Measurements from ENCODE around the gene DYNC1I1.

The DYNC1I1 gene

DNA sequence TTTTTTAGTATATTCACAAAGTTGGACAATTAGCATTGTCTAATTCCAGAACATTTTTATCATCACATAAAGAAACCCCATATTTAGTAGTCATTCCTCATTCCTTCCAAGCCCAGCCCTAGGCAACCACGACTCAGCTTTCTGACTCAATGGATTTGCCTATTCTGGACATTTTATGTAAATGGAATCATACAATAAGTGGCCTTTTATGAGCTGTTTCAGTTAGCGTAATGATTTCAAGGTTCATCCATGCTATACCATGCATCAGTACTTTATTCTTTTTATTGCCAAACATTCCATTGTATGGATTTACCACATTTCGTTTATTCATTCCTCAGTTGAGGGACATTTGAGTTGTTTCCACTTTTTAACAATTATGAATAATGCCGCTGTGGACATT is 249.2 kb downstream of the DYNC1I1 start:
- TF ChIP-seq, protein P1, sequence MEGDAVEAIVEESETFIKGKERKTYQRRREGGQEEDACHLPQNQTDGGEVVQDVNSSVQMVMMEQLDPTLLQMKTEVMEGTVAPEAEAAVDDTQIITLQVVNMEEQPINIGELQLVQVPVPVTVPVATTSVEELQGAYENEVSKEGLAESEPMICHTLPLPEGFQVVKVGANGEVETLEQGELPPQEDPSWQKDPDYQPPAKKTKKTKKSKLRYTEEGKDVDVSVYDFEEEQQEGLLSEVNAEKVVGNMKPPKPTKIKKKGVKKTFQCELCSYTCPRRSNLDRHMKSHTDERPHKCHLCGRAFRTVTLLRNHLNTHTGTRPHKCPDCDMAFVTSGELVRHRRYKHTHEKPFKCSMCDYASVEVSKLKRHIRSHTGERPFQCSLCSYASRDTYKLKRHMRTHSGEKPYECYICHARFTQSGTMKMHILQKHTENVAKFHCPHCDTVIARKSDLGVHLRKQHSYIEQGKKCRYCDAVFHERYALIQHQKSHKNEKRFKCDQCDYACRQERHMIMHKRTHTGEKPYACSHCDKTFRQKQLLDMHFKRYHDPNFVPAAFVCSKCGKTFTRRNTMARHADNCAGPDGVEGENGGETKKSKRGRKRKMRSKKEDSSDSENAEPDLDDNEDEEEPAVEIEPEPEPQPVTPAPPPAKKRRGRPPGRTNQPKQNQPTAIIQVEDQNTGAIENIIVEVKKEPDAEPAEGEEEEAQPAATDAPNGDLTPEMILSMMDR (IDR thresholded peaks at IDR 0.05; ENCODE audit: unreplicated experiment in 3 of 3): no peak
- H3K27me3 Mint-ChIP-seq (ENCODE audit: low read depth): no peaks in the 10 kb centered on the region
- H3K4me3 Mint-ChIP-seq: no peak overlapping the region
- H3K4me1 Mint-ChIP-seq: peaks cover 7% of the 10 kb centered on the region
- no peaks in the 10 kb centered on the region for H3K36me3 Mint-ChIP-seq (ENCODE audit: low read depth)
- peaks cover 3% of the 10 kb centered on the region for H3K9me3 Mint-ChIP-seq
- H3K27ac Mint-ChIP-seq: no peak overlapping the region

DNA sequence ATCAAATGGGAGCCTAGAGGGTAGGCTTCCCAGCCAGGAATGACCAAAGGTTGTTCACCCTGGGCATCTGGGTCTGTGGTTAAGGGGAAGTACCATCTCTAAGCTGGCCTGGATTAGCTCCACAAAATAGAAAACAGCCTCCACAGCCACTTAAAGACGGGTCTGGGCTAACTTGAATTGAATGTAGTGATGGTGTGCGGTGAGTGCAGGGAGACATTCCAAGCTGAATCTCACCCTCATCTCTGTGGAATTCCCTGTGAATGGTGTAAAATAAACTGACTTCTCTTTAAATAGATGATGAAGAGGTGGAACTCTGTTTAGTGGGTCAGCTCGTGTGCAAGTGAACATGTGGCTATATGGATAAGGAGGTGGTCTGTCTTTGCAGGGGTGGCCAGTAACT is 251.0 kb downstream of the DYNC1I1 start:
- Mint-ChIP-seq H3K9me3 (peaks cover 3% of the 10 kb centered on the region), H3K27me3 (ENCODE audit: low read depth) (no peaks in the 10 kb centered on the region), H3K4me1 (no peaks in the 10 kb centered on the region), H3K4me3 (no peak overlapping the region), H3K27ac (no peak overlapping the region), H3K36me3 (ENCODE audit: low read depth) (no peaks in the 10 kb centered on the region)
- TF ChIP-seq, protein P1 (IDR thresholded peaks at IDR 0.05; ENCODE audit: unreplicated experiment in 3 of 3): no peak

DNA sequence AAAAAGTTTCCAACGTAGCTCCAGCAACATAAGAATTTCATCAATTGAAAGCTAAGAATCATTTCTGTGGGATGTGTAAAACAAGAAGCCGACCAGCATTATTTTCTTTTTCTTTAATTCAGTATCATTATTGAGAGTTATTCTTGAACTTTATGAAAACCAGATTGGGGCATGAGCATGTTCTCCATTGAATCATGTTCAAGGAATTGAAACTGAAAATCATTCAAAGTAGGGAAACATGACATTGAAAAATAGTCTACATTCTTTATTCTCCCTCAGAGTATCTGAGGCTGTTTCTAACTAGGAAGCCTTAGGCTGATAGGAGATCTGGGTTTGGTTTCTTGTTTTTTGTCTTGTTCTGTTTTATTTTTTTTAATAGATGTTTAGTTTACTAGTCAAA is 253.7 kb downstream of the DYNC1I1 start:
- Mint-ChIP-seq H3K27me3 (ENCODE audit: low read depth) (no peaks in the 10 kb centered on the region), H3K9me3 (no peaks in the 10 kb centered on the region), H3K36me3 (ENCODE audit: low read depth) (no peaks in the 10 kb centered on the region), H3K4me3 (no peak overlapping the region), H3K27ac (no peak overlapping the region), H3K4me1 (no peaks in the 10 kb centered on the region)
- TF ChIP-seq, protein P1 (IDR thresholded peaks at IDR 0.05; ENCODE audit: unreplicated experiment in 3 of 3): no peak

DNA sequence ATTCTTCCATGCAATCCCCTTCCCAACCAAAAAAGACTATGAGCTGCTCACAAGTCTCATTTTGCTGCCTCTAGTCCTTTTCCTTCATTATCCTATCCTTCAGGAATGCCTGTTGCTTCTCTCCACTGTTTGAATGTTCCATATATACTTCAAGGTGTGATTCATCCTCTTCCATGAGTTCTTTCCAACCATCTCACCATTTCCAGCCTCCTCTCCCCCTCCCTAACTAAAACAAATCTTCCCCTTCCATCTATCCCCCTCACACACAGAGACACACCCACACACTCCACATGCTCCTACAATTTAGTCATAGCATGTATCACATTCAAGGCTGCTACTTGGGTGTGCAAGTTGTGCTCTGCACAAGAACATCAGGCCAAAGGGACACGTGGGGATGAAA is 254.3 kb downstream of the DYNC1I1 start:
- H3K4me3 Mint-ChIP-seq: no peak overlapping the region
- H3K9me3 Mint-ChIP-seq: no peaks in the 10 kb centered on the region
- H3K27ac Mint-ChIP-seq: no peak overlapping the region
- no peaks in the 10 kb centered on the region for H3K27me3 Mint-ChIP-seq (ENCODE audit: low read depth)
- H3K36me3 Mint-ChIP-seq (ENCODE audit: low read depth): no peaks in the 10 kb centered on the region
- H3K4me1 Mint-ChIP-seq: no peaks in the 10 kb centered on the region
- TF ChIP-seq, protein P1 (IDR thresholded peaks at IDR 0.05; ENCODE audit: unreplicated experiment in 3 of 3): no peak

DNA sequence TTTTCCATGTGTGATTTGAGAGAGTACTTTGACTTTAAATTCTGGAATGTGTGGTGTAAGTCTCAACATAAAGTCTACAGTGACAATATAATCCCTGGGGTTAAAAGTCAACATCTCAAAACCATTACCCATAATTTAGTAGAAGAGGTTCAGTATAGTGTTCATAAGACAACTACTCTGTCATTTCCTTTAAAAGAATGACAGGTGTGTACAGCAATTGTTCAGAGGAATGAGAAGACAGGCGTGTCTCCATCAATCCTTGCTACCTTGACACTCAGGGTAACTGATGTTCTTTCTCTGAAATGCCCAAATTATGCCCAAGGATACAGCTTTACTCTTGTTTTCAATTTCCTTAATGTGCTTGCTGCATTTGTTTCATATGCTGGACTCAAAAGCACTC is 256.4 kb downstream of the DYNC1I1 start:
- H3K9me3 Mint-ChIP-seq: no peaks in the 10 kb centered on the region
- H3K4me1 Mint-ChIP-seq: peaks cover 13% of the 10 kb centered on the region
- H3K36me3 Mint-ChIP-seq (ENCODE audit: low read depth): no peaks in the 10 kb centered on the region
- no peak overlapping the region for H3K4me3 Mint-ChIP-seq
- TF ChIP-seq, protein P1 (IDR thresholded peaks at IDR 0.05; ENCODE audit: unreplicated experiment in 3 of 3): no peak
- no peak overlapping the region for H3K27ac Mint-ChIP-seq
- no peaks in the 10 kb centered on the region for H3K27me3 Mint-ChIP-seq (ENCODE audit: low read depth)

DNA sequence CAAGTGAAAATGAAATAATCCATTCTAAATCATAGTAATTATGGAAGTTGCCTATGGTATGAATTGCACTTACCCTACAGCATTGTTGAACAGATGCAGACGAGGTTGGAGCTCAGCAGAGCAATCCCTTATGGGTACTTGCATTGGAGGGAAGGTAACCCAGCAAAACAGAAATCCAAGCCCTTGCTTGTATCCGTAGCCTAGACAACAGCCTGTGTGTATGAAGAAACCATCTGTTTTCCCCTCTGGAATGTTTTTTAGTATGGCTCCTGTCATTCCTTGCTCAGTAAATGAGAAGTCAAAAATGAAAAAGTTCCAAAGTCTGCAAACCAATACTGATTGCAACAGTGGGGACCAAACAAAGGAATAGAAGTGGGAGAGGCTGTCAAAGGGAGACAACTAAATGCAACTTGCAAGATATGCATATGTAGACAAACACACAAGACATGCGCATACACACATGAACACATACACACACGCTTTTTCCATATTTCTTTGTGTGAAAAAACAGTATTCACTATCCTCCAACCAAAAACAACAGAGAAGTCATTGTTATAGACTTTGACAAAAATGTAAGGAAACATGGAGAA is 260.8 kb downstream of the DYNC1I1 start:
- H3K9me3 Mint-ChIP-seq: no peaks in the 10 kb centered on the region
- H3K27ac Mint-ChIP-seq: no peak overlapping the region
- no peak overlapping the region for H3K4me3 Mint-ChIP-seq
- H3K36me3 Mint-ChIP-seq (ENCODE audit: low read depth): no peaks in the 10 kb centered on the region
- TF ChIP-seq, protein P1 (IDR thresholded peaks at IDR 0.05; ENCODE audit: unreplicated experiment in 3 of 3): no peak
- H3K4me1 Mint-ChIP-seq: peaks cover 26% of the 10 kb centered on the region
- H3K27me3 Mint-ChIP-seq (ENCODE audit: low read depth): no peaks in the 10 kb centered on the region
